NCI-H2196 treated with DMSO at 0.1 percent for 48 hours (cell line): ENCODE measurements around the gene POLN.

Source experiments
- DNase-seq: peaks from one replicate; lab custom pipeline; 2025; ENCODE audit not compliant: unreplicated experiment; lab: John Stamatoyannopoulos, UW

The POLN gene

DNA sequence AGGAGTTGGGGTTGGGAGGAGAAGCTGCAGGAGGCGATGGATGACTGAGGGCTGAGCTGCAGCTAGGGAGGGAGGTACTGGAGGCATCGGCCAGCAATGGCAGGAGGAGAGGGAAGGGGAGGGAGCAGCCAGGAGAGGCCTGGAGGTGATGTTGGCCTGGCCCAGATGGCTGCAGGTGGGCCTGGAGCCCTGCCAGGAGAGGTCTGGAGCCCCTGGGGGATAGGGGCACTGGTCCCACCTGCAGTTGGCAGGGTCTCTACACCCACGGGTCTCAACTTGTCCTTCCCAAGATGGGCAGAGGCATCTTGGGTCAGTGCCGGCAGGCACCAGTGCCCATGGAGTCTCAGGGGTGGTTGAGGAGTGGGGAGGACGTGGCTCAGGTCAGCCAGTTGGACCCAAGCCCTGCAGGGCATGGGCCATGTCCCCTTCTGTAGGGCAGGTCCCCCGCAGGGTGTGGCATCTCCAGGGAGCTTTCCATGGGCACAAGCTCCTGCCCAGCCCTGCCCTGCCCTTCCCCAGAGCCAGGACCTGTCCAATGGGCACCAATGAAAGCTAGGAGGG is 22.6 kb upstream of the POLN start:
- no peak for DNase-seq

GRCh38 chr4:2263926-2264321 is 22.0 kb upstream of the POLN start:
- DNase-seq, result peak; percentile 55

DNA sequence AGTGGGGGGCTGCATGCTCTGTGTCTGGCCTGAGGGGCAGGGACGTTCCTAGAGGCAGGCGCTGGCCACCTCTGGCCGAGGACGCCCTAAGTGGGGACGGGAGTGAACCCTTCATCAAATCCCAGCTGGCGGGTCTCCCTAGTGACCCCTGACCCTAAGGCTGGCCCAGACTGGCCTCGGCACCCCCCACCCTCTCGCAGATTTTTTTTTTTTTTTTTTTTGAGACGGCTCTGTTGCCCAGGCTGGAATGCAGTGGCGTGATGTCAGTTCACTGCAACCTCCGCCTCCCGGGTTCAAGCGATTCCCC is 21.0 kb upstream of the POLN start:
- no peak for DNase-seq

GRCh38 chr4:2262145-2262943 is 20.4 kb upstream of the POLN start:
- peak; percentile 99 for DNase-seq

DNA sequence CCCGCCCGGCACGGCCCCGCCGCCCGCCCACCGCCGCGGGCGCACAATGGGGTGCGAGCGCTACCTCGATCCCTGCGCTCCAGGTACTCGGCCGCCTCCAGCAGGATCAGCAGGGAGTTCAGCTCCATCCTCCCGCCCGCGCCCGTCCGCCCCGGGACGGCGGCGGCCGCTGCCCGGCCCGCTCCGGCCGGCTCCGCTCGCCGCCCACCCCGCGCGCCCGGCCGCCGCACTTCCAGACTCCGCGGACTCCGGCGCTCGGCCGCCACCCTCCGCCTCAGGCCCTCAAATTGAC is 19.9 kb upstream of the POLN start, which contains the start of gene MXD4:
Gene MXD4 (minus strand): TSS at position 257 of the 292 bp plus-strand sequence. CDS start 129 bp downstream, at position 128.
- DNase-seq, result no peak

GRCh38 chr4:2261110-2261852 is 19.4 kb upstream of the POLN start:
- DNase-seq, result no peak

- DNase-seq, result no peak
Measured at GRCh38 chr4:2260344-2261109, 18.6 kb upstream of the POLN start.

DNA sequence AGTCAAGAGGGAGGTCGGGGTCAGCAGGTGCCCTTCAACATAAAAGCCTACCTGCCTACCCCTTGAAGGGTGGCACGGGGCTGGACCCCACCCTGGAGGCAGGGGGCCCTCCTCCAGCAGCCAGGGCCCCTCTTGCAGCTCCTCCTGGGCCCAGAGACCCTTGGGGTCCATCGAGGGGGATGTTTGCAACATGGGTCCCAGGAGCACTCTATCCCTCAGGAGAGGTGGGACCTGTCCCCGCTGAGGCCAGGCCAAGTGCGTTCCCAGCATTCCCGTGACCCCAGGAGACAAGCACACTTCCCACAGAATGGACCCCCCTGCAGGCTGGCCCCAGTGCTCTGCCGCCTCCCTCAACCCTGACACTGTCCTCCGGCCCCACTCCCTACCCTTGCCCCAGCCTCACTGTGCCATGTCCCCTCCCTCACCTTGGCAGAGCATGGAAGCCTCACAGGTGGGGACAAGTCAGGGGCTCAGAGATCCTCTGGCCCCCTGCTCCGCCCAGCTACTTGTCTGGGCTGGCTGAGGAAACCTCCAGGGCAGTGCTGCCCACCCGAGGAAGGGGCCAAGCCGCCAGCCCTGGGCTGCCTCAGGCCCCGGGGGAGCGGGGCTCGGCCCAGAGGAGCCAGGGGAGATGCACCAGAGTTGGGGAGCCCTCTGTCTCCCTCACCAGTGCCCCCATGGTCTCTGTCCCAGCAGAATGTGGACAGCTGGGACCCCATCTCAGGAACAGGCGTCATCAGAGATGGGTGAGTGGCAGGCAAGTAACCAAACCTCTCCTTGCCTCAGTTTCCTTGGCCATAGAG is 17.8 kb upstream of the POLN start:
- DNase-seq, result no peak

DNA sequence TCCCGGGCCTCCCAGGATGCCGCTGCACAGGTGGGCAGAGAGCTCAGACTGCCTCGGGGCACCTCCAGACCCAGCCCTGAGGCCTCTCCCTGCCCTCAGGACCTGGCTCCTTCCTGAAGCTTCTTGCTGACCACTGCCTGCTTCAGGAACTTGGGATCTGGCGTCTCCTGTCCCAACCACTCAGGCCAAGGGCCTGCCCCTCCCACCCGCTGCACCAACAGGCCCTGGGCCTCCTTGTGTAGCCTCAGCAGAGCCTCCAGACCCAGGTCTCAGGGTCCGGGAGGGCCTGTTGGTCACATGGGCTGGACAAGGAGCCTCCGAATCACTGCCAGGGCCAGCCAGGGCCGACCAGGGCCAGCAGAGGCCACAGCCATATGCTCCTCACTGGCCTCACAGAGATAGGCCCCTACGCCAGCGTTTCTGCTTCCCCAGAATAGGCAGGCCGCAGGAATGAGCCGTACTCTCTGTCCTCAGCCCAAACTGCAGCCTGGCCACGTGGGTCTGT is 17.2 kb upstream of the POLN start:
- DNase-seq, result no peak

GRCh38 chr4:2258091-2259035 is 16.4 kb upstream of the POLN start:
- DNase-seq, result no peak

- DNase-seq, result no peak
Measured at GRCh38 chr4:2257361-2258081, 15.6 kb upstream of the POLN start.

- DNase-seq, result no peak
Measured at GRCh38 chr4:2256781-2257191, 14.9 kb upstream of the POLN start.

DNA sequence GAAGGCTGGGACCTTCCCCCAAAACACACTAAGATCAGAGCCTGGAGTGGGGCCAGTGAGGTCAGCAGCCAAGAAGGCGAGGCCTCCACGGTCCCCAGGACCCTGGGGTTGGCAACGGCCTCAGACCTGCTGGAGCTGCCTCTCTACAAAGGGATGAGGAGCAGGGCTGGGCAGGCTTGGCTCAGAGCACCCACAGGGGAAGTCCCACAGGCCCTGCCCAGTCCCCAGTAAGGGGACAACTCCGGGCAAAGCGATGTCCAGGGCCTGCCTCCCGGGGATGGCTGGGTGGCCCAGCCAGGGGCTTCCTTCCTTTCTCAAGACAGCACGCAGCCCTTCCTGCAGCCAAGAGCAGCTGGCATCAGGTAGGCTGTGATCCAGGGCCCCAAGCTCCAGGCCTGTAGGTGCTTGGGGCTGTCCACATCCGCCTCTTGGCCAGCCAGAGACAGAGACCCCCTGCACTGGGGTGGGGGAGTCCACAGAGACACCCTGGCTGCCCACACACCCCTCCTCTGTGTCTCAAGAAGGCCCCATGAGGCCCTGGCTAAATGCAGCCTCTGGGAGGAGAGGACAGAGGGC is 14.3 kb upstream of the POLN start:
- no peak for DNase-seq

DNA sequence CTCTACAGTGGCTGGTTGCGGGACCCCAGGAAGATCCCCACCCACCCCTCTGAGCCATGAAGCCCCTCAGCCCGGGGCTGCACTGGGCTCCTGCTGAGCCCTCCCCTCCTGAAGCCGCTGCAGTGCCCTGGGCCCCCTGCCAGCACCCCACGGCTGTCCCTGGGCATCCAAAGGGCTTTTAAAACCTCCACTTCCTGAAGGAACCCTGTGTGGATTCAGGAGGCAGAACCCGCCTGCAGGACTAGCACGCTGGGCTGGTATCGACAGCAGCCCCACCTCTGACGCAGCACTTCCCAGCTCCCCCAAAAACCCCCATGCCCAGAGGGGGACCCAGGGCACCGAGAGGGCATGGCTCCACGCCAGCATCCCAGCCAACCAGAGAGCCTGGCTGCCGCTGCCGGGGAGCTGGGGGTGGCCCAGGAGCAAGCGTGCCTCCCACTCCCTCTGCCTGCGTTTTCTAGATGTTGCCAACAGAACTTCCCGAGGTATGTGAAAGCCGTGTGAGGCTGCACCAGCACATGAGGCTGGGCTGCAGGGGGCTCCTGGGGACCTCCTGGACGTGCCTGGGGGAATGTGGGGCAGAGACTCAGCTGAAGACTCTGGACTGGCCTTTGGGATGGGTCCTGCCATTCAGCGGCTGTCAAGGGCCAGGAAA is 13.7 kb upstream of the POLN start:
- no peak for DNase-seq

GRCh38 chr4:2254665-2255500 is 13.0 kb upstream of the POLN start:
- no peak for DNase-seq

DNA sequence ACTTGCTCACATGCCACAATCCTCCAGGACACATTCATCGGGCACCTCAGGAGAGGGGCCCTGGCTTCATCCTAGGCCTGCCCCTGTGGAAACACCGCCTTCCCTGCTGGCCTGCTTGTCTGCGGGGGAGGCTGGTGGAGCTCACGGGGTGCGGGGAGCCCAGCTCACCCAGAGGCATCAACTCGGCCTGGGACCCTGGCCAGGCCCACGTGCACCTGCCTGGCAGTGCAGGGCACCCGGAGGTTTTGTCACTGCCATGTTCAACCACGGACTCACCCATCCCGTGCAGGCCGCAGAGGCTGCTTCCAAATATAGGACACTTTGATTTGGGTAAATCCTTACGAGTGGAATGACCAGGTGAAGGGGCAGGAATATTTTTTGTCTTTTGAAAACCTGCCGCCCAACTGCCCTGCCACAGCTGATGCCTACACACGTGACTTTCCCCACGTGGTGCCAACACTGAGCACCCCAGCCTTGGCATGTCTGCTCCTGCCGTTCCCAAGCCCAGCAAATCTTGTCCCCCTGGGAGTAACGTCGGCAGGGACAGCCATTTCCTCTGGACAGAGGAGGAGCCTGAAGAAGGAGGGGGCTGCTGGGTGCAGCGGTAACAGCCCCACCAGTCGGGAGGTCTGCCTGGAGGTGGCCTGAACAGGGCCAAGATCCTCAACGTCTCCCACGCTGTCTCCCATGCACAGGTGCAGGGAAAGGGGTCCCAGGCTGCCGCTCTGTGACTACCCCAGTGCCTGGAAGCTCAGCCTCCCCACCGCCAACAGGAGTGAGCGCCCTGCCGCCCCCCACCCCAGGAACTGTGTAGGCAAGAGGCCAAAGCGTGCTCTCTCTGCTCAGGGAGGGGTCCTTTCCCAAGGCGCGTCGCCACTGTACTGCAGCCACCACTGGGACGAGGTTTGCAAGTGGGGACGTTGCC is 11.5 kb upstream of the POLN start:
- no peak for DNase-seq
